NCI-H774 (cell line): ENCODE measurements around the gene KIF3B.
"Not testable (repeated sequence)": the region's sequence is repeated elsewhere in the genome, so short reads cannot be mapped to it uniquely, and the experiment has no call there.

Experiments
- DNase-seq: peaks from one replicate; lab custom pipeline; 2025; lab: John Stamatoyannopoulos, UW

KIF3B gene

DNA sequence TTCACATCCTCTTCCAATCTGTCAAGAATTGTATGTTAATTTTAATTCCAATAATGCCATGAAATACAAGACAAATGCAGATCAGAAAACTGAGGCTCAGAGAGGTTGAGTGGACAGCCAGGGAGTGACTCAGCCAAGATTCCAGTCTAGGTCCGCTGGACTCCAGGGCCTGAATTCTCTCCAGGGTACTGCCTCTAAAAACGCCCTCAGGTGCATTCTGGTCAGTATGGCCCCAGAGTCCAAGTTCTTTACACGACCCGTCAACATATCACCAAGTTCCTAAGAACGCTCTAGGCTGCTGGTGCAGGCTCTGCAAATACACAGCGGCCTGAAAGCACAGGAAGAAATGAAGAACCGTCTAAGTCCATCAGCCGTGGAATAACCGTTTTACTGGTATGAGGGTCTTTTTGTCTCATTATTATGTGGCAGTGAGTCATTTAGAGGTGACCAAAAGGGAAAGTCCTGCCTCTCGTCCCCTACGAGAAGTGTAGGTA lies 80.0 kb downstream of the KIF3B start:
- DNase-seq, result no peak

DNA sequence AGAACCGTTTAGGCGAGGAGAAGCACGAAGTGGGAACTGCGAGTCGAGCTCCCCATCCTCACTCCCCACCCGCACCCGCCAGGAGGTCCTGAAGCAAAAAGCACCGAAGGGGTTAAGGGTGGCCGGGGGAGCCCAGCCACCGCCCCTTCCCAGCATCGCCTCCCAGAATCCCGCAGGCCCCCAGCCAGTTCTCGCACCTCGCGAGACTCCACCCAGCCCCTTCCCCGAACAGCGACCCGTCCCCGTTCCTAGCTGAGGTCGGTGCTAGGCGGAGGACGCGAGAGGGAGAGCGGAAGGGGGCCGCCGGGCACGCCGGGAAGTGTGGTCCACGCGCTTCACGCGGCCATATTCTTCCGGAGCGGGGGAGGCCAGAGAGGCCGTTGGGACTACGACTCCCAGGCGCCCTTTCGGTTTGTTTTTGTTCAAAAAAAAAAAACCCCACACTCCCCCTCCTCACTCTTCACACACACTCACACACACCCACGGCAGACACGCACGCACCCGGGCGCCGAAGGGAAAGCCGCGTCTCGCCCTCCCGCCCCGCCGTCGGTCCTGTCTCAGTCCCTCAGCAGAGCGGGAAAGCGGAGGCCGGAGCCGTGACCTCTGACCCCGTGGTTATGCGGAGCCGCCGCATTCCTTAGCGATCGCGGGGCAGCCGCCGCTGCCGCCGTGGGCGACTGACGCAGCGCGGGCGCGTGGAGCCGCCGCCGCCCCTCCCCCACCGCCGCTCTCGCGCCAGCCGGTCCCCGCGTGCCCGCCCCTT lies 80.6 kb downstream of the KIF3B start, which contains the start of gene ASXL1:
Gene ASXL1 (plus strand): TSS at position 463 of the 763 bp plus-strand sequence. CDS start 445 bp downstream, outside the sequence.
- peak; percentile 97 for DNase-seq

DNA sequence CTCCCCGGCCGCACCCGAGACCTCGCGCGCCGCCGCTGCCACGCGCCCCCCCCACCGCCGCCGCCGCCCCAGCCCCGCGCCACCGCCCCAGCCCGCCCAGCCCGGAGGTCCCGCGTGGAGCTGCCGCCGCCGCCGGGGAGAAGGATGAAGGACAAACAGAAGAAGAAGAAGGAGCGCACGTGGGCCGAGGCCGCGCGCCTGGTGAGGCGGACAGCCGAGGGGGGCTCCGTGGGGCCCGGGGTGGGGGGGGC lies 81.1 kb downstream of the KIF3B start:
- no peak for DNase-seq

DNA sequence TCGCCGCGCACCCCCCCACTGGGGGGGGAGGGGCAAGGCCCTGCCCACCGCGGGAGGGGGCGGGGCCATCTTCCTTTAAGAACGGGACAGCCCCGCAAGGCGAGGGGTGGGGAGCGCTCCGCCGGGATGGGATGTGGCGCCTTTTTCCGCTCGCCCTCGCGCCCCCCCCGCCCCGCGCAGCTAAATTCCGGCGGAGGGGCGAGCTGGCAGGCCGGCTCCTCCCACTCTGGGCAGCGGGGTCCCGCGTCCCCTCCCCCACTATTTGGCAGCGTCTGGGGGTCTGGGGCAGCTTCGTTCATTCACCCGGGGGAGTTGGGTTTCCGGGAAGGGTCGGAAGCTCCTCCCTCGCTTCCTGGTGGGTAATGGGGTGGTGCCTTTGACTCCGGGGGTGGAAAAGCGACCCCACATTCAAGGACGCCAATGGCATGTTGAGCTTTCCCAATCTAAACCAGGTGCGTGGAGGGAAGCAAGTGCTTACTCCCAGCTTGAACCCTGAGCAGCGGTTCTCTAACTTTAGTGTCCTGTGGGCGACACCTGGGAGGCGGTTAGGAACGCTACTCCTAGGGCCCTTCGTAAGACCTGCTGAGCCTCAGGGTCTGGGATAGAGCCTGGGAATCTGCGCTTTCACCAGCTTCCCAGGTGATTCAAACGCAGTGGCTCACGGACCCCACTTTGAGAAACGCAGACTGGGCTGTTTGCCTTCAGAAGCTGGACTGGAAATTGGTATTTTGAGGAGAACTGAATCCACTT lies 81.6 kb downstream of the KIF3B start:
- peak; percentile 39 for DNase-seq

DNA sequence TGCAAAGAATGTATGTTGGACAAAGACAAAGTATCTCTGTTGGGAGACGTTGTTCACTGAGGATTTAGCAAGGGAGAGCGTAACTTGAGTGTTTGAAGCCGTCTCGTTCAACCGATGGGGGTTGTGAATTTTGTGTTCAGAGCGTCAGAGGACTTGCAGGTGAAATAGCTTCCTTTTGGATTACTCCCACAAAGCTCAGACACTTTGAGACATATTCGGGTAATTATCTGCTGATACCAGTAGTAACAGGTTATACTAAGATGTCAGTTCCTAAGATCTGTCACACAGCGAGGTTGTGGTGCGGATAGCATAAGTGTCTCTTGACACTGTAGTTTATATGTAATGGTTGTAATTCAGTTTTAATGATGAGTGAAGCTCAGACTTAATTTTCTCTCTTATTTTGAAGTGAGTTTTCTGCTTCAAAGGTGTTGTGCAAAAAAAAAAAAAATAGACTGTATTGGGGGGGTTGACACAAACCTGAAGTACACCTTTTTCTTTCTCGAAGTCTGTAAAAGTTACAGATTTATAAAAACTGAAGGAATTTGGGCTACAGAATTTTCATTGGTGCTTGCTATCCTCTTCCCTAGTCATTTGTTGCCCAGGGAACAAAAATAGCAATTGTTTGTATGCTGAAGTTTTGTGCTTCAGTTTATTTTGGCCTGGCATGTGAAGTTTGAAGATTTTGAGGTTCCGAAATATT lies 82.3 kb downstream of the KIF3B start:
- no peak for DNase-seq

DNA sequence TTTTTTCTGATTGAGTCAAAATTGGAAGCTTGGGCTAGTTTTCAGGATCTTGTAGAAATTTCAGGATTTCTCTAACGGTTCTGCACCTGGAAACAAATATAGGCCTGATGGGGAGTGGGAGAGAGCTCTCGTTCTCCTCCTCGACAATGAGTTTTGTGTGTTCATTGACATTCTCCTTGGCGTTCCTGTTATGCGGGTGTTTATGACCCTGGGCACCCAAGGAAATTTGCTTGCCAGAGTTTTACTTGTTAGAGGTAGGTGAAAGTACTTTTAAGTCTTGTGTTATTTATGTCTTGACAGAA lies 82.8 kb downstream of the KIF3B start:
- no peak for DNase-seq

DNA sequence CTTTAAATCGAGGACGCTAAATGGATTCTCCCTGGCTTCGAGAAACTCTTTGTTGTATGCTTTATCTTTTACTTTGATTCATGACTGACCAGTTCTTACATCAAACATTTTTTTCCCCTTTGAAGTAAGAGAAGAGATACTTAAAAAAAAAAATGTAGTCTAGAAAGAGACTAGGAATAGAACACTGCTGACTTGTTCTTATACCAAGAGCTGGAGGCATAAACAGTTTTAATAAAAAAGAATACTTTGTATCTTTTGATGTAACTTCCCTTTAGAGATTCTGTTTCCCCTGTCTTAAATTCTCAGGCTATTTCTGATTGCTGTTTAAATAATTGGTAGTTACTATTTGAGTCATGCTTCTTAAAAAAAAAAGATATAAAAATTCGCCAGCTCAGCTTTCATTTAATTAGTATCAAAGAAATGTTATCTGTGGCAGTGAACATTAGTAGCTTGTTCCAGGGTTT lies 85.5 kb downstream of the KIF3B start:
- DNase-seq, result no peak

DNA sequence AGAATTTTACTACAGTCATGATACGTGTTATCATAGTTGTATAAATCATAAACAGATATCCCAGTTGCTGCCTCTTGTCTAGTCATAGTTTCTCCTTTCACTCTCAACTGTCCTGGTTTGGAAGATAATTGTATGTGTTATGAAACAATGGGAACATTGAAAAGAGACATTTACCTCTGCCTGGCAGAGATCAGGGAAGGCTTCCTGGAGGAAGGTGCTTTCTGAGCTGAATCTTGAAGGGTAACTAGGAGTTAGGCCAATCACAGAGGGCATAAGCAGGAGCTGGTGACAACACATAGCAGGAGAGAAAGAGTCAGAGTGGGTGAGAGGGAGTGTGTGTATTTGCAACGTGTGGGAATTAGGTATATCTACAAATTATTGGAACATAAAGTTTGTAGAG lies 86.0 kb downstream of the KIF3B start:
- DNase-seq, result no peak

DNA sequence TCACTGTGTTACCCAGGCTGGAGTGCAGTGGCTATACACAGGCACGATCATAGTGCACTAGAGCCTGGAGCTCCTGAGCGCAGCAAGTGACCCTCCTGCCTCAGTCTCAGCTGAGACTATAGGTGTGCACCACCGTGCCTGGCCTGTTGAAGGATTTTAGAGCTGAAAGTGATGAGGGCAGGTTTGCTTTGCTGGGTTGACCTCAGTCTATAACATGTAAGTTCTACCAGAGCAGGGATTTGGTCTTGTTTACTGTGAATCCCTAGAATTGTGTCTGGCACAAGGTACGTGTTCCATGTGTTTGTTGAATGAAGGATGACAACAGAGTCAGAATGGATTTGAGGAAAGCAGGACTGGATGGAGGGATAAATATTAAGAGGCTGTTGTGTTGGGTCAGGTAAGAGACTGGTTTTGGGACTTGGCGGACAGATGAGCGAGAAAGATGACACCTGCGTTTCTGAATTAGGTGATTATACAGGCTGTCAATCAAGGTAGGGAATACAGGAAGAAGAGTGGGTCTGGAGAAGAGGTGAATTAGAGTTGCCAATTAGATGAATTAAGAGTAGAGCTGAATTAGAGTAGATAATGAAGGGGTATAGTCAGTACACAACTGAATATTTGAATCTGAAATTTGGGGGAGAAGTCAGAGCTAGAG lies 87.2 kb downstream of the KIF3B start:
- DNase-seq, result no peak

DNA sequence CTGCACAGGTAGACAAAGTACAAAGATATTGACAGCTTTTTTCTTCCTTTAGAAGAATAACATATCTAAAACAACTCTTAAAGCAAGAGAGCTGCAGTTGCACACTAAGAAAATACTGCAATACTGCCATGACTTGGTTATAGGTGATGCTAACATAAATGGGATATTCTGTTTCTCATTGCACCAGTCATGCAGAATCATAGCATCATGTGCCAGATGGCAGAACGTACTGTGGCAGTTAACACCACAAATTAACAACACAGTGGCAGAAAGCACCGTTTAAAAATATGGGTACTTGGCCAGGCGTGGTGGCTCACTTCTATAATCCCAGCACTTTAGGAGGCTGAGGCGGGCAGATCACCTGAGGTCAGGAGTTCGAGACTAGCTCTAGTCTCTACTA lies 88.1 kb downstream of the KIF3B start:
- DNase-seq, result no peak

DNA sequence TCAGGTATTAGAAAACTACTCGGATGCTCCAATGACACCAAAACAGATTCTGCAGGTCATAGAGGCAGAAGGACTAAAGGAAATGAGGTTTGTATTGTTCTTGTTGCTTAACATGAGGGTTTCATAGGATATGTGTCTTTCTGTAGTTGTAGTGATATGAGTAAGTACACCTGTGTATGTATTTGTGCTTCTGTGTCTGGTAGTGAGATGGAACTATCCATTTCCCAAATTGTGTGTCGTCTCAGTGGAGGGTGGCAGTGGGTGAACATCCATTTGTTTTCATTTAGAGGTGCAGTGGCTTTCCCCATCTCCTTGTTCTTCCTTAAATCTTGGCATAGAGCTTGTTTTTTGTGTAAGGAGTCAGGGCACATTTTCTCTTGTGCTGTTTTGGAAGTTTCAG lies 88.9 kb downstream of the KIF3B start:
- no peak for DNase-seq

DNA sequence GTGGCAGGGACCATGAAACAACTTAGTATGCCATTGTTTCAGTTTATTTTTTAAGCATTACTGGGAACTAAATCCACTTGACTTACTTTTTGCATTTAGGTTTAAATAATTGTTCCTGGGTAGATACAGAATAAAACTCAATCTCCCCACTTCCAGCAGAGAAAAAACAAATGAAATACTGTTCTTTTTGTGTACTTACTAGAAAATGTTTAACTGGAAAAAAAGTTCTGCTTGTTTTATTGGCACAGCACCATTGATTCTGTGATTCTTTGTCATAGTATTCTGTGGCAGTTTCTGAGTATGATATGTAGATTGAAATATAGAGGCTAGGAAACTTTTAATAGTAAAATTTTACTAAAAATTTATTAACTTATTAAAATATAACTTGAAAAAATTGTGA lies 90.9 kb downstream of the KIF3B start:
- DNase-seq, result no peak

DNA sequence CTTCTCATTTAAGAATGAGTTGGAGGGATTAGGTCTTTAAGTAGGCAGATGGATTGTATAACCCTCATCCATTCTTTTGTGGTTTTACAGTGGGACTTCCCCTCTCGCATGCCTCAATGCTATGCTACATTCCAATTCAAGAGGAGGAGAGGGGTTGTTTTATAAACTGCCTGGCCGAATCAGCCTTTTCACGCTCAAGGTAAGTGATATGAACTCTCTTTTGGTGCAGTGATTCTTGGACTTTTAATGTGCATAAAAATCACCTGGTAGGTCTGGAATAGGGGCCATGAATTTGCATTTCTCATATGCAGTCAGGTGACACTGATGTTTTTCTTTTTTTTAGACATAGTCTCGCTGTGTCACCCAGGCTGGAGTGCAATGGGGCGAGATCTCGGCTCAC lies 91.5 kb downstream of the KIF3B start:
- DNase-seq, result no peak

DNA sequence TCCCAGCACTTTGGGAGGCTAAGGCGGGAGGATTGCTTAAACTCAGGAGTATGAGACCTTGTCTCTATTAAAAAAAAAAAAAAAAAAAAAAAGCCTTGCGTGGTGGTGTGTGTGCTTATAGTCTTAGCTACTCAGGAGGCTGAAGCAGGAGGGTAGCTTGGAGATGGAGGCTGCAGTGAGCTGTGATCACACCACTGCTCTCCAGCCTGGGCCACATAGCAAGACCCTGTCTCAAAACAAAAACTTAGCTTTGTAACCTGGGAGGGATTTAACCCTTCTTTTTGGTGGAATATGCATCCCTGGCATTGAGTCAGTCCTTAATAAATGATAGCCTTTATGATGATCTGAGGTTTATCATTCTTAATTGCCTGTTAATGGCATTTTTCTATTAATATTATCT lies 93.4 kb downstream of the KIF3B start:
- DNase-seq, result no peak

DNA sequence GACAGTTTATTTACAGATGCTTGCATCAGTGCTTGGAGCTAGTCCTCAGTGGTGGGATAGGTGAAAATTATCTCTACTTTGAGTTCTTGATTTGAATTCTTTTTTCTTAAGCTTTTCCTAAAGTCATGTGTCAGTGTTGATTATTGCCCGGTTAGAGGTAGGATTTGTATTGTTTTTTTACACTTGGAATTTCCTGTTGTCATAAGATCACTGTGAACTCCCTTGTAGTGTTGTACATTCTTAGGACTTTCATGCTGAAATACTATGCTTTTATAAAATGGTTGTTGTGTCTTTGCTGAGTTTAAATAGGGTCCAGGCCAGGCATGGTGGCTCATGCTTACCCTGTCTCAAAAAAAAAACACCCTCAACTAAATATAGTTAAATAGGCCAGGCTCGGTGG lies 101.0 kb downstream of the KIF3B start:
- DNase-seq, result no peak

DNA sequence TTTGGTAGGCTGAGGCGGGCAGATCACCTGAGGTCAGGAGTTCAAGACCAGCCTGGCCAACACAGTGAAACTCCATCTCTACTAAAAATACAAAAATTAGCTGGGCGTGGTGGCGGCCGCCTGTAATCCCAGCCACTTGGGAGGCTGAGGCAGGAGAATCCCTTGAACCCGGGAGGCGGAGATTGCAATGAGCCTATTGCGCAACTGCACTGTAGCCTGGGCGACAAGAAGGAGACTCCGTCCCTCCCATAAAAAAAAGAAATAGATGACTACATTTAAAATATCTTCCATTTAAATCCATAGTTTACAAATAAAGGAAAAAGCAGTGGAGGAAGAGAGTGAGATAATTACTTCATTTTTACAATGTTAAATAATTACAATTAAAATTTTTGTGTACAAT lies 102.6 kb downstream of the KIF3B start:
- not testable (repeated sequence) for DNase-seq

DNA sequence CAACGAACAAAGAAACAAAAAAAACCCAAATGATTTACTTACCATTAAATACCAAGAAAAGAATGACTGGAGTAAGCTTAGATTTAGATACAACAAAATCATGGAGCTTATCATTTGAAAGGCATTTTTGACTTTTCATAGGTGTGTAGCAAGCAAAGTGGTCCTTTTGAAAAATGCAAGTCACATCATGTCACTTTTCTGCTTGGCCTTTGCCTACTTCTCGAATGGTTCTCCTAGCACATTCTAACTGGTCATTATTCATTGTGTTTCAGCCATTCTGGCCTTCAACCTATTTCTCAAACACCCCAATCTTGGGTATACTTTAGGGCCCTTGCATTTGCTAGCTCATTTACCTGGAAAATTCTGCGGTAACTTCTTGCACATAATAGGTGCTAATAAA lies 103.3 kb downstream of the KIF3B start:
- DNase-seq, result no peak

DNA sequence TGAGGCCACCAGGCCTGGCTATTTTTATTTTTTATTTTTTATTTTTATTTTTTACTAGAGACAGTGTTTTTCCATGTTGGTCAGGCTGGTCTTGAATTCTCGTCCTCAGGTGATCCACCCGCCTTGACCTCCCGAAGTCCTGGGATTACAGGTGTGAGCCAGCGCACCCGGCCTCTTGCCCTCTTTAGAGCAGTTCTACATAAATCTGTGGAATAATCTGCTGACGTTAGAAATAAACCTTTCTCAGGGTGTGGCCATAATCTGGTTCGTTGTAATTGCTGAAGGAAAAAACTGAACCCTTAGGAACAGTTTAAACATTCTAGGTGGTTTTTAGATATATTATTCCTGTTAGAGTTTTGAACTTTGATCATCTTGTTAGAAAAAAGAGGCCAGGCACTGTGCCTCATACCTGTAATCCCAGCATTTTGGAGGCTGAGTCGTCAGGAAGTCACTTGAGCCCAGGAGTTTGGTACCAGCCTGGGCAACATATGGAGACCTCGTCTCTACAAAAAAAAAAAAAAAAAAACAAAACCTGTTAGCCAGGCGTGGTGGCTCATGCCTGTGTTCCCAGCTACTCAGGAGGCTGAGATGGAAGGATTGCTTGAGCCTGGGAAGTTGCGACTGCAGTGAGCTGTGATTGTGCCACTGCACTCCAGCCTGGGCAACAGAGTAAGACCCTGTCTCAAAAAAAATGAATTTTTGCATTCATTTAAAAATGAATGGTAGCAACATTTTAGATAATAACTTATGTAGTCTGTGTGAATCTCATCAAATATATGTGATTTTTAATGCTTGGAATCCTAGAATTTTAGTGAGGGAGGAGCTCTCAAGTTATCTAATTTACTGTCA lies 104.9 kb downstream of the KIF3B start:
- DNase-seq, result no peak

DNA sequence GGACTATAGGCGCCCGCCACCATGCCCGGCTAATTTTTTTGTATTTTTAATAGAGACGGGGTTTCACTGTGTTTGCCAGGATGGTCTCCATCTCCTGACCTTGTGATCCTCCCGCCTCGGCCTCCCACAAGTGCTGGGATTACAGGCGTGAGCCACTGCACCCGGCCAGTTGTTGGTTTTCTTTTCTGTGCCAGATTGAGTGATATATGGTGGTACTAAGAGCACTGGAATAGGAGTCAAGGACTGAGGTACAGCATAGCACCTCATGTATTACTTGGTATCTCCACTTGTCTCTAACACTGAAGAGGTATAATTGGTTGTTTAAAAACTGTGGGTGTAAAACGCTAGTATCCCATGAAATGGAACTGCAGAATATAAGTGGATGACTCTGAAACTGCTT lies 106.0 kb downstream of the KIF3B start:
- DNase-seq, result not testable (repeated sequence)
